Psoas muscle (tissue), 8 donors: ENCODE results near the gene GALNTL6. TPM values are rescaled to one million over a fixed set of nuclear protein-coding genes. Genes with fewer than 3 reads are reported as not detected.

ENCODE experiments used
- ATAC-seq, 4 donors: fragments of 200-7000 bp; cut with Tn5 transposase; one replicate each; pipeline ENCODE4 v1.9.1; 2020; ENCODE audit warnings: moderate library complexity in 3 of 4, mild to moderate bottlenecking in 2 of 4
- DNase-seq, 2 donors: peaks; one replicate each; pipeline ENCODE4 v3.0.0-alpha.2; 2020
- H3K27ac ChIP-seq: fragments of 200-600 bp; one replicate; pipeline ENCODE4 v1.8.0; 2022
- H3K27me3 ChIP-seq, 3 donors: fragments of 200-600 bp in 1 of 3; one replicate each; pipeline versions ENCODE4 v1.6.1 to v1.8.0; 2013 to 2022; ENCODE audit warnings: low read length in 2 of 3, mild to moderate bottlenecking in 2 of 3, moderate library complexity in 1 of 3; ENCODE audit not compliant: insufficient read depth in 3 of 3
- H3K36me3 ChIP-seq, 2 donors: fragments of 200-600 bp in 1 of 2; one replicate each; pipeline versions ENCODE4 v1.6.1 to v1.8.0; 2013 to 2022; ENCODE audit warnings: low read depth in 1 of 2, mild to moderate bottlenecking in 1 of 2, moderate library complexity in 1 of 2; ENCODE audit not compliant: insufficient read depth in 1 of 2
- H3K4me1 ChIP-seq: fragments of 200-600 bp; one replicate; pipeline ENCODE4 v1.8.0; 2022
- H3K4me3 ChIP-seq: fragments of 200-600 bp; one replicate; pipeline ENCODE4 v1.8.0; 2022; ENCODE audit warnings: mild to moderate bottlenecking
- H3K9me3 ChIP-seq: fragments of 200-600 bp; one replicate; pipeline ENCODE4 v1.8.0; 2022
- CTCF ChIP-seq: fragments of 200-600 bp; IDR thresholded peaks from one replicate; pipeline ENCODE4 v1.8.0; 2022; ENCODE audit warnings: antibody characterized with exemption
- WGBS, 3 donors: extraction: QIAGEN DNeasy Blood & Tissue Kit; methylation state at CpG; one replicate each; pipeline versions ENCODE4 v1.1.6 to v1.1.7; 2013; 5-methylcytosine and 5-hydroxymethylcytosine counted together
- intact Hi-C, 2 donors: fragments of 100-400 bp; cut with DNase I; formaldehyde crosslinking; loops; one replicate each; pipeline versions ENCODE4 v1.11.0 to v1.14.2; 2022
- polyA plus RNA-seq, 3 donors: library from polyadenylated mRNA; stranded (reverse); fragments of 200-250 nt; gene quantifications; one replicate each; pipeline ENCODE4 v1.2.3, GENCODE V29; 2013
- total RNA-seq, 4 donors: library from RNA; stranded (reverse); fragmentation: NEBNext Ultra II Directional in 2 of 4; extraction: Animal tissue kit (Norgen Biotek cat#: 25700) in 2 of 4; gene quantifications; one replicate each; pipeline versions ENCODE4 v1.2.1 to v1.2.4, GENCODE V29; 2021 to 2023
- donor health status: healthy with polysubstance abuse.
- donor health status: DM: no; HTN: no; CAD: no; lungs with moderate emphysema.
- donor health status: Bipolar disorder and iron deficiency.
- donor health status: healthy.
- donor health status: DM: yes; HTN: yes; CAD: no.
- donor health status: DM: no; HTN: no; CAD: no.
- donor health status: DM: no; HTN: no; CAD: no.
- donor health status: DM: yes; HTN: yes; CAD: no.

The GALNTL6 gene
- total and polyA plus RNA-seq, 7 donors: 0.01 to 0.91 (median 0.21) TPM; not detected in 3

GRCh38 chr4:172514801-172515200 lies 701.6 kb downstream of the GALNTL6 start:
- DNase-seq: no peak

GRCh38 chr4:172515266-172515879 lies 702.2 kb downstream of the GALNTL6 start:
- WGBS, 3 donors: 71 to 73% (median 71%) methylated on average over 7 of the region's 7 CpGs
- H3K9me3 ChIP-seq: no peaks in the 10 kb centered on the region

More at GRCh38 chr4:172514801-172515200, 701.6 kb downstream of the GALNTL6 start:
- Histone ChIP-seq H3K4me1 (no peaks in the 10 kb centered on the region), H3K36me3 (no peaks in the 10 kb centered on the region), H3K4me3 (no peak overlapping the region), H3K27ac (no peak overlapping the region), H3K9me3 (no peaks in the 10 kb centered on the region), H3K27me3 (no peaks in the 10 kb centered on the region)
- intact Hi-C loops: no loop called here
- no peak for TF ChIP-seq CTCF
- no peak for ATAC-seq

GRCh38 chr4:172517391-172517790 lies 704.2 kb downstream of the GALNTL6 start:
- DNase-seq (no peak), ATAC-seq (no peak)
- WGBS, 3 donors: 24 to 42% (median 29%) methylated on average over 2 of the region's 2 CpGs
- no peaks in the 10 kb centered on the region for H3K4me1 ChIP-seq
- H3K9me3 ChIP-seq: no peaks in the 10 kb centered on the region
- H3K36me3 ChIP-seq: no peaks in the 10 kb centered on the region
- H3K4me3 ChIP-seq: no peak overlapping the region
- no peak for TF ChIP-seq CTCF
- intact Hi-C loops: no loop called here
- H3K27ac ChIP-seq: no peak overlapping the region
- H3K27me3 ChIP-seq: no peaks in the 10 kb centered on the region

More at GRCh38 chr4:172515266-172515879, 702.2 kb downstream of the GALNTL6 start:
- H3K27me3 ChIP-seq: no peaks in the 10 kb centered on the region
- no peak overlapping the region for H3K4me3 ChIP-seq
- ATAC-seq: no peak
- DNase-seq: no peak
- no peak overlapping the region for H3K27ac ChIP-seq
- no peaks in the 10 kb centered on the region for H3K4me1 ChIP-seq
- intact Hi-C loops: no loop called here
- TF ChIP-seq CTCF: no peak
- no peaks in the 10 kb centered on the region for H3K36me3 ChIP-seq

GRCh38 chr4:172521248-172521647 lies 708.0 kb downstream of the GALNTL6 start:
- Histone ChIP-seq H3K4me3 (no peak overlapping the region), H3K27ac (no peak overlapping the region), H3K27me3 (no peaks in the 10 kb centered on the region), H3K9me3 (no peaks in the 10 kb centered on the region), H3K4me1 (no peaks in the 10 kb centered on the region), H3K36me3 (no peaks in the 10 kb centered on the region)
- DNase-seq: no peak
- TF ChIP-seq CTCF: no peak
- no peak for ATAC-seq
- intact Hi-C loops: no loop called here
- WGBS, 3 donors: 40 to 47% (median 46%) methylated on average over 1 of the region's 1 CpG

- WGBS, 3 donors: 78 to 94% (median 89%) methylated on average over 1 of the region's 1 CpG
- H3K27ac ChIP-seq: no peak overlapping the region
- TF ChIP-seq CTCF: no peak
- H3K4me3 ChIP-seq: no peak overlapping the region
- no peak for DNase-seq
- no peak for ATAC-seq
- H3K9me3 ChIP-seq: no peaks in the 10 kb centered on the region
- H3K27me3 ChIP-seq: no peaks in the 10 kb centered on the region
- no peaks in the 10 kb centered on the region for H3K36me3 ChIP-seq
- H3K4me1 ChIP-seq: no peaks in the 10 kb centered on the region
- intact Hi-C loops: no loop called here
These were observed 708.5 kb downstream of the GALNTL6 start for GRCh38 chr4:172521680-172522079.
